ENCODE data around the gene ZNF358. TPM values are rescaled to one million over a fixed set of nuclear protein-coding genes. Genes with fewer than 3 reads are reported as not detected.
A peak's percentile ranks its signal among the peaks of the same experiment; 100 is the strongest.

The ZNF358 gene
- polyA plus RNA-seq, 1 donor: 34.6 TPM

DNA sequence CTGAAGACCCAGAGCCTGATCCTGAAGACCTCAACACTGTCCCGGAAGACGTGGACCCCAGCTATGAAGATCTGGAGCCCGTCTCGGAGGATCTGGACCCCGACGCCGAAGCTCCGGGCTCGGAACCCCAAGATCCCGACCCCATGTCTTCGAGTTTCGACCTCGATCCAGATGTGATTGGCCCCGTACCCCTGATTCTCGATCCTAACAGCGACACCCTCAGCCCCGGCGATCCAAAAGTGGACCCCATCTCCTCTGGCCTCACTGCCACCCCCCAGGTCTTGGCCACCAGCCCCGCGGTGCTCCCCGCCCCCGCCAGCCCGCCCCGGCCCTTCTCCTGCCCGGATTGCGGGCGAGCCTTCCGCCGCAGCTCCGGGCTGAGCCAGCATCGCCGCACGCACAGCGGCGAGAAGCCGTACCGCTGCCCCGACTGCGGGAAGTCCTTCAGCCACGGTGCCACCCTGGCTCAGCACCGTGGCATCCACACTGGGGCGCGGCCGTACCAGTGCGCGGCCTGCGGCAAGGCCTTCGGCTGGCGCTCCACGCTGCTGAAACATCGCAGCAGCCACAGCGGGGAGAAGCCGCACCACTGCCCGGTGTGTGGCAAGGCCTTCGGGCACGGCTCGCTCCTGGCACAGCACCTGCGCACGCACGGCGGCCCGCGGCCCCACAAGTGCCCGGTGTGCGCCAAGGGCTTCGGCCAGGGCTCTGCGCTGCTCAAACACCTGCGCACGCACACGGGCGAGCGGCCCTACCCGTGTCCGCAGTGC is 3.6 kb downstream of the ZNF358 start:
- DNase-seq: no peak

GRCh38 chr19:7520131-7521051 is 4.5 kb downstream of the ZNF358 start:
- DNase-seq: no peak

DNA sequence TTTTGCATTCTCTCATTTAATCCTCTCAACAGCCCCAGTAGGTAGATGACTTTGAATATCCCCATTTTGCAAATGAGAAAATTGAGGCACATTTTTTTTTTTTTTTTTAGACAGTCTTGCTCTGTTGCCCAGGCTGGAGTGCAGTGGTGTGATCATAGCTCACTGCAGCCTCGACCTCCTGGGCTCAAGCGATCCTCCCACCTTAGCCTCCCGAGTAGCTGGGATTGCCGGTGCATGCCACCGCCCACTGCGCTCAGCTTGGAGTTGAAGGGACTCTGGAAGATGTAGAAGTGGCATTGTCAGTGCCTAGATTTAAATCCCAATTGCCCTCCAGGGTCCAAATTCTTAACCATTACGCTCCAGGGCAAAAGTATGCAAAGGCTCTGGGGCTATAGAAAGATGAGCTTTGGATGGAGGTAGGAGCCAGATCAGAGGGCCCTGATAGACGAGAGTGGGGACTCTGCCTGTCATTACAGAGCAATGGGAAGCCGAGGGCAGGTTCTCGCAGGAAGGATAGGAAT is 5.7 kb downstream of the ZNF358 start:
- no peak for DNase-seq

DNA sequence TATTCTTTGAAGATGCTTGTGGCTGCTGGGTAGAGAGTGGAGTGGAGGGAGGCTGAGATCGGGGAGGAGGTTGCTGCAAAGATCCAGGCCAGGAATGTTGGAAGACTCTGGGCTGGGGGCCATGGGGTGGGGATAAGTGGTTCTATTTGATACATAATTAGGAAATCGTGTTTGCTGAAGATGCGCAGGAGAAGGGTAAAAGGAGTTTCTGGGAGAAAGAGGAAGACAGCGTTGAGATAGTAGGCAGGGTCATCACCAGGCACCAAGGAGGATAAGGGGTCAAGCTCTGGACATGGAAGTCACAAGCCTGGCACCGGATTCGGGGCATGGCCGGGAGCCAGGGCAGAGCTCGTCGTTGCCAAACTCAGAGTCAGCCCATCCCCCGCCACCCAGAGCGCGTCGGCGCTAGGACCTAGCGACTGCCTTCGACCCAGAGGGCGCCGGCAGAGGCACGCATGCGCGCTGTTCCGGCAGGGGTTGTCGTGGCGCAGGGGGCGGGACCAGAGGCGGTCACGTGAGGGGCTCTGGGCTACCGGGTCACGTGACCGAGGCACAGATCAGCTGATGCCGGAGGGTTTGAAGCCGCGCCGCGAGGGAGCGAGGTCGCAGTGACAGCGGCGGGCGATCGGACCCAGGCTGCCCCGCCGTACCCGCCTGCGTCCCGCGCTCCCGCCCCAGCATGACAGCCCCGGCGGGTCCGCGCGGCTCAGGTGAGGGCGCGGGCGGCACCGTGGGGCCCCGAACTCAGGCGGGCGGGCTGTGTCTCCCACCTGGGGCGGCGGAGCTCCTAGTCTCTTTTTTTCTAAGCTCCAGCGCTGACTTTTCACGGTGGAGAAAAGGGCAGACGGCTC is 6.4 kb downstream of the ZNF358 start, which contains the start of gene MCOLN1:
MCOLN1 (plus strand) TSS at position 553 of the 851 bp plus-strand sequence; CDS start at position 680, 127 bp downstream.
- peak; percentile 98 for DNase-seq

DNA sequence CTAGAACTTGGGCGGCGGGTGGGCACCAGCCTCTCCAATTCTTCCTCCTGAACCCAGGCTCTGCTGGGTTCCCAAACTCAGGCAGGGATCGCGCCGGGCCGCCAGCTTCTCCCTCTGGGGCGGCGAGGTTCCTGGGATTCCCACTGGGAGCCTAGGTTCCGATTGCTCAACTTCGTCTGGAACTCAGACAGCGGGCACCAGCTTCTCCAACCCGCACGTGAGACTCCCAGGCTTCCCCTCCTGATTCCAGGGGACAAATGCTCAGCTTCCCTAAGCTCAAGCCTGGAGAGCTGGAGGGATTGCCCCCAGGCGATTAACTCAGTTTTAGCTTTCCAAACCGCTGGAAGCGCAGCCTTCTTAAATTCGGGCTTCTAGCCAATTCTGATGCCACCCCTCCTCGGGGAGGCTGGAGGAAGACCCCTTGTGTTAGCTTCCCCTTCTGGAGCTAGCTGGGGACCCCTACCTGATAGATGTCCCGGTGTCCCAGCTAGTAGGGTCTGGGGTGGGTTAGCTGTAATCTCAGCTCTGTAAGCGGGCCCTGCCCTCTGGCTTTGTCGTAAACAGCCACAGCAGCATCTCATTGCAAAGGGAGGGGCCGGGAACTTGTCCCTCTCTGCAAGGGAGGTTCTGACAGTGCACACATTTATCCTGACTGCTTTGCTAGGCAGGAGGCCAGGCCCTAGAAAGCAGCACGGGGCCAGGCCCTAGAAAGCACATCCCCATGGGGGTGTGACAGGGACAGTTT is 7.2 kb downstream of the ZNF358 start:
- DNase-seq: no peak

GRCh38 chr19:7524523-7524922 is 8.6 kb downstream of the ZNF358 start:
- DNase-seq: no peak

DNA sequence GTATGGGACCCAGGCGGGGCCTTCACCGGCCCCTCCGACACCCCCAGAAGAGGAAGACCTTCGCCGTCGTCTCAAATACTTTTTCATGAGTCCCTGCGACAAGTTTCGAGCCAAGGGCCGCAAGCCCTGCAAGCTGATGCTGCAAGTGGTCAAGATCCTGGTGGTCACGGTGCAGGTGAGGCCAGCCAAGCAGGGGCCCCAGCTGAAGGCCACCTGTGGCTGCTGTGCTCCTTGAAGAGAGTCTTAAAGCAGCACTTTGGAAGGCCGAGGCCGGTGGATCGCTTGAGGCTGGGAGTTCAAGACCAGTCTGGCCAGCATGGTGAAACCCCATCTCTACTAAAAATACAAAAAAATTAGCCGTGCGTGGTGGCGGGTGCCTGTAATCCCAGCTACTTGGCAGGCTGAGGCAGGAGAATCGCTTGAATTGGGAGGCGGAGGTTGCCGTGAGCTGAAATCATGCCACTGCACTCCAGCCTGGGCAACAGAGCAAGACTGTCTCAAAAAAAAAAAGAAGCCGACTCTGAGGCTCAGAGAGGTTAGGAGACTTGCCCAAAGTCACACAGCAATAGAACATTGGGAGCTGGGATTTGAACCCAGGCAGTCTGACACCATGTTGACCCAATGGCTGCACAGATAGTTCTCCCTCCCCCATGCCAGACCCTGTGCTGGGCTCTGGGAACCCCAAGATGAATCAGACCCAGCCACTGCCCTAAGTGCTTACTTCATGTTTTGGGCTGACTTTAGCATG is 9.3 kb downstream of the ZNF358 start:
- DNase-seq: no peak

GRCh38 chr19:7526059-7526929 is 10.4 kb downstream of the ZNF358 start:
- no peak for DNase-seq

- no peak for DNase-seq
Measured at GRCh38 chr19:7527516-7528191, 11.8 kb downstream of the ZNF358 start.

- DNase-seq: no peak
Measured at GRCh38 chr19:7528192-7528519, 12.3 kb downstream of the ZNF358 start.

- DNase-seq: no peak
Measured at GRCh38 chr19:7528522-7529245, 12.8 kb downstream of the ZNF358 start.

DNA sequence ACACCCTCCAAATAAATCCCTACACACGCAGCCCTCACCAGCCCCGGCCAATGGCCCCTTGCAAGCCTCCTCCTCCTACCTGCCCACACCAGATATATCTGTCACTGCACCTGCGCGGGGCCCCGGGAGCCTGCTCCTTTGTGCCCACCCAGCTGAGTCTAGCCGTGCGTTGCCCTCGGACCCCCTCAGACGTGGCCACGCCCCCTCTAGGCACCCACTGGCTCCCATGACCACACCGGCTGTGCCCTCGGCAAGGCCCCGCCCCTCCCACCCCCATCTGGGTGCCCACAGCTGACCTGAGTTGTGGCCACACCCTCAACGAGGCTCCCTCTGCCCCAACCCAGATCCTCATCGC is 13.3 kb downstream of the ZNF358 start:
- no peak for DNase-seq

DNA sequence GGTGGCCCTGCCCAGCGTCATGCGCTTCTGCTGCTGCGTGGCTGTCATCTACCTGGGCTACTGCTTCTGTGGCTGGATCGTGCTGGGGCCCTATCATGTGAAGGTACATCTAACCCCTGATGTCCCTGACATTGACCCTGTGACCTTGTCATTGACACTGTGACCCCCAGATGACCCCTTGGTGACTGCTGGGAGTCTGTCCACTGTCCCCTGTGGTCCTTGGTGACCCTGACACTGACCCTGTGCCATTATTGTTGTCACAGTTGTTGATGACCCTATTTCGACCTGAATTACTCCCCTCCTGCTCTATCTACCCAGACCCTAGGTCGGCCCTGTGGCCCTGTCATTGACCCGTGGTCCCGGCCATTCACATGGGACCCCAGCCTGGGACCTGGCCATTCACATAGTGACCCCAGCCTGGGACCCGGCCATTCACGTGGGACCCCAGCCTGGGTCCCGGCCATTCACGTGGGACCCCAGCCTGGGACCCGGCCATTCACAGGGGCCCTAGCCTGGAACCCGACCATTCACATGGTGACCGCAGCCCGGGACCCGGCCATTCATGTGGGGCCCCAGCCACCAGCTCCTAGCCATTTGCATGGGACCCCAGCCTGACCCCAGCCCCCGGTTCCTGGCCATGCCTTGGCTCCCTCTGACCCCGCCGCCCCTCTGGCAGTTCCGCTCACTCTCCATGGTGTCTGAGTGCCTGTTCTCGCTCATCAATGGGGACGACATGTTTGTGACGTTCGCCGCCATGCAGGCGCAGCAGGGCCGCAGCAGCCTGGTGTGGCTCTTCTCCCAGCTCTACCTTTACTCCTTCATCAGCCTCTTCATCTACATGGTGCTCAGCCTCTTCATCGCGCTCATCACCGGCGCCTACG is 13.9 kb downstream of the ZNF358 start:
- no peak for DNase-seq

GRCh38 chr19:7533281-7533885 is 17.5 kb downstream of the ZNF358 start:
- DNase-seq: no peak

- peak; percentile 92 for DNase-seq
Measured at GRCh38 chr19:7533925-7534480, 18.1 kb downstream of the ZNF358 start.

GRCh38 chr19:7534531-7535046 is 18.7 kb downstream of the ZNF358 start:
- DNase-seq: peak; percentile 71

Measured in left kidney (tissue), 2 donors.